NOMO-1 treated with DMSO at 0.1 percent for 48 hours (cell line): Measurements from ENCODE around the gene FAHD2A.
"Not testable (repeated sequence)": the region's sequence is repeated elsewhere in the genome, so short reads cannot be mapped to it uniquely, and the experiment has no call there.

Experiments
- DNase-seq: peaks from one replicate; lab custom pipeline; 2025; ENCODE audit not compliant: unreplicated experiment; lab: John Stamatoyannopoulos, UW

FAHD2A gene

GRCh38 chr2:95433373-95433772, 30.9 kb downstream of the FAHD2A start:
- not testable (repeated sequence) for DNase-seq

- DNase-seq, result not testable (repeated sequence)
Measured at GRCh38 chr2:95433973-95434372, 31.5 kb downstream of the FAHD2A start.

- DNase-seq, result not testable (repeated sequence)
Measured at GRCh38 chr2:95434507-95435076, 32.1 kb downstream of the FAHD2A start.

- not testable (repeated sequence) for DNase-seq
Measured at GRCh38 chr2:95435162-95435871, 32.8 kb downstream of the FAHD2A start.

- not testable (repeated sequence) for DNase-seq
Measured at GRCh38 chr2:95435872-95436209, 33.3 kb downstream of the FAHD2A start.

- DNase-seq, result not testable (repeated sequence)
Measured at GRCh38 chr2:95442474-95443099, 40.1 kb downstream of the FAHD2A start.

- not testable (repeated sequence) for DNase-seq
Measured at GRCh38 chr2:95445317-95445716, 42.8 kb downstream of the FAHD2A start.

GRCh38 chr2:95463292-95463691, 60.8 kb downstream of the FAHD2A start:
- DNase-seq, result not testable (repeated sequence)
